NCI-H1436 (cell line): Measurements from ENCODE around the gene CCDC142.

Experiments used
- DNase-seq: peaks from one replicate; lab custom pipeline; 2025; lab: John Stamatoyannopoulos, UW

The CCDC142 gene

GRCh38 chr2:74513605-74514367 is 31.0 kb upstream of the CCDC142 start:
- no peak for DNase-seq

- no peak for DNase-seq
Measured at GRCh38 chr2:74512744-74513604, 30.2 kb upstream of the CCDC142 start.

GRCh38 chr2:74511104-74511989 is 28.5 kb upstream of the CCDC142 start:
- DNase-seq, result no peak

- DNase-seq, result no peak
Measured at GRCh38 chr2:74510272-74510671, 27.5 kb upstream of the CCDC142 start.

GRCh38 chr2:74507926-74508520 is 25.2 kb upstream of the CCDC142 start:
- peak; percentile 65 for DNase-seq

- peak; percentile 99 for DNase-seq
Measured at GRCh38 chr2:74507145-74507925, 24.5 kb upstream of the CCDC142 start, which contains the start of gene PCGF1. TSS of gene PCGF1 (minus strand) at chr2:74507695. CDS start at chr2:74507668, 27 bp downstream.

- no peak for DNase-seq
Measured at GRCh38 chr2:74505448-74506246, 22.8 kb upstream of the CCDC142 start.

GRCh38 chr2:74504591-74504990 is 21.8 kb upstream of the CCDC142 start:
- no peak for DNase-seq

- DNase-seq, result no peak
Measured at GRCh38 chr2:74503506-74504475, 21.0 kb upstream of the CCDC142 start.

- DNase-seq, result no peak
Measured at GRCh38 chr2:74502720-74503505, 20.1 kb upstream of the CCDC142 start.

- no peak for DNase-seq
Measured at GRCh38 chr2:74502147-74502719, 19.4 kb upstream of the CCDC142 start.

GRCh38 chr2:74501335-74502071 is 18.7 kb upstream of the CCDC142 start:
- DNase-seq, result no peak

GRCh38 chr2:74500578-74500946 is 17.8 kb upstream of the CCDC142 start:
- no peak for DNase-seq

GRCh38 chr2:74499940-74500577 is 17.3 kb upstream of the CCDC142 start:
- DNase-seq, result no peak

GRCh38 chr2:74499267-74499939 is 16.6 kb upstream of the CCDC142 start, which contains the start of gene LBX2:
TSS of gene LBX2 (minus strand) at chr2:74499603. CDS start at chr2:74499537, 66 bp downstream.
- DNase-seq, result no peak
